ENCODE data around the gene DGKZ. TPM values are rescaled to one million over a fixed set of nuclear protein-coding genes. Genes with fewer than 3 reads are reported as not detected.

DGKZ gene
- total RNA-seq, 1 experiment from 2014 or later, result 59.3 TPM

GRCh38 chr11:46407635-46408034 lies 60.4 kb downstream of the DGKZ start:
- Mint-ChIP-seq H3K4me1 (ENCODE audit: low read depth, unreplicated experiment) (no peaks in the 10 kb centered on the region), H3K9me3 (ENCODE audit: unreplicated experiment) (no peaks in the 10 kb centered on the region), H3K36me3 (ENCODE audit: insufficient read depth, unreplicated experiment) (peaks cover 54% of the 10 kb centered on the region), H3K27me3 (ENCODE audit: insufficient read depth, unreplicated experiment) (no peaks in the 10 kb centered on the region), H3K4me3 (ENCODE audit: unreplicated experiment) (no peak overlapping the region), H3K27ac (ENCODE audit: unreplicated experiment) (no peak overlapping the region)
- DNase-seq, result no peak
- BruUV-seq (replicated peaks), result no TSS peak
- POLR2A ChIA-PET, result interaction anchor here (0.5 to 0.6 kb wide), 2 partner anchors 27 to 69 kb away, joined by 3 to 4 read pairs; no protein-coding TSS in a partner anchor
- no peaks in the 10 kb centered on the region for H3K27me3 ChIP-seq (replicated peaks; ENCODE audit: control insufficient read depth, insufficient read depth, low read length)
- intact Hi-C loops (cut with micrococcal nuclease; ENCODE audit: unreplicated experiment), result no loop called here
- H3K4me1 ChIP-seq, result no peaks in the 10 kb centered on the region
- no peak overlapping the region for H3K4me3 ChIP-seq (ENCODE audit: low read depth, low read length)
- CTCF ChIA-PET, result interaction anchor here (1.5 kb wide), 1 partner anchor 19 kb away, joined by 4 read pairs; no protein-coding TSS in a partner anchor
- no peaks in the 10 kb centered on the region for H3K9me3 ChIP-seq
- H3K36me3 ChIP-seq (ENCODE audit: control insufficient read depth, insufficient read depth, low read length), result peaks cover 6% of the 10 kb centered on the region; the same call in 1 of the 2 replicates
- TF ChIP-seq CTCF (IDR thresholded peaks at IDR 0.05; ENCODE audit: insufficient read depth in 1 of 2, low read depth in 1 of 2, low read length in 1 of 2, severe bottlenecking in 1 of 2, unreplicated experiment in 1 of 2), result no peak

- Mint-ChIP-seq H3K9me3 (ENCODE audit: unreplicated experiment) (no peaks in the 10 kb centered on the region), H3K27ac (ENCODE audit: unreplicated experiment) (no peak overlapping the region), H3K4me3 (ENCODE audit: unreplicated experiment) (no peak overlapping the region), H3K27me3 (ENCODE audit: insufficient read depth, unreplicated experiment) (no peaks in the 10 kb centered on the region), H3K4me1 (ENCODE audit: low read depth, unreplicated experiment) (no peaks in the 10 kb centered on the region), H3K36me3 (ENCODE audit: insufficient read depth, unreplicated experiment) (peaks cover 52% of the 10 kb centered on the region)
- no peaks in the 10 kb centered on the region for H3K9me3 ChIP-seq
- BruUV-seq (replicated peaks), result no TSS peak
- no peak for DNase-seq
- no peak overlapping the region for H3K4me3 ChIP-seq (ENCODE audit: low read depth, low read length)
- POLR2A ChIA-PET, result no interaction called here
- TF ChIP-seq CTCF (IDR thresholded peaks at IDR 0.05; ENCODE audit: insufficient read depth in 1 of 2, low read depth in 1 of 2, low read length in 1 of 2, severe bottlenecking in 1 of 2, unreplicated experiment in 1 of 2), result no peak
- CTCF ChIA-PET, result interaction anchor here (1.5 kb wide), 1 partner anchor 20 kb away, joined by 4 read pairs; no protein-coding TSS in a partner anchor
- intact Hi-C loops (cut with micrococcal nuclease; ENCODE audit: unreplicated experiment), result no loop called here
- no peaks in the 10 kb centered on the region for H3K4me1 ChIP-seq
- H3K36me3 ChIP-seq (ENCODE audit: control insufficient read depth, insufficient read depth, low read length), result peaks cover 4% of the 10 kb centered on the region; the same call in 1 of the 2 replicates
- H3K27me3 ChIP-seq (replicated peaks; ENCODE audit: control insufficient read depth, insufficient read depth, low read length), result no peaks in the 10 kb centered on the region
These were observed 61.2 kb downstream of the DGKZ start for GRCh38 chr11:46408407-46408986.

GRCh38 chr11:46410021-46410420 lies 62.8 kb downstream of the DGKZ start:
- no TSS peak for BruUV-seq (replicated peaks)
- H3K4me1 Mint-ChIP-seq (ENCODE audit: low read depth, unreplicated experiment), result no peaks in the 10 kb centered on the region
- peaks cover 51% of the 10 kb centered on the region for H3K36me3 Mint-ChIP-seq (ENCODE audit: insufficient read depth, unreplicated experiment)
- peak in 1 of 2 experiments; percentile 42 for TF ChIP-seq CTCF (IDR thresholded peaks at IDR 0.05; ENCODE audit: insufficient read depth in 1 of 2, low read depth in 1 of 2, low read length in 1 of 2, severe bottlenecking in 1 of 2, unreplicated experiment in 1 of 2)
- H3K9me3 Mint-ChIP-seq (ENCODE audit: unreplicated experiment), result no peaks in the 10 kb centered on the region
- intact Hi-C loops (cut with micrococcal nuclease; ENCODE audit: unreplicated experiment), result no loop called here
- POLR2A ChIA-PET, result no interaction called here
- 0 out of 2 replicates have a peak, but pooled peaks cover 6% of the 10 kb centered on the region for H3K4me1 ChIP-seq
- no peak overlapping the region for H3K4me3 Mint-ChIP-seq (ENCODE audit: unreplicated experiment)
- H3K27me3 ChIP-seq (replicated peaks; ENCODE audit: control insufficient read depth, insufficient read depth, low read length), result no peaks in the 10 kb centered on the region
- DNase-seq, result no peak
- no peaks in the 10 kb centered on the region for H3K9me3 ChIP-seq
- no peak overlapping the region for H3K27ac Mint-ChIP-seq (ENCODE audit: unreplicated experiment)
- H3K4me3 ChIP-seq (ENCODE audit: low read depth, low read length), result no peak overlapping the region
- H3K27me3 Mint-ChIP-seq (ENCODE audit: insufficient read depth, unreplicated experiment), result no peaks in the 10 kb centered on the region
- H3K36me3 ChIP-seq (ENCODE audit: control insufficient read depth, insufficient read depth, low read length), result peaks cover 5% of the 10 kb centered on the region
- CTCF ChIA-PET, result interaction anchor here (0.5 to 1.7 kb wide), 2 partner anchors 18 to 106 kb away, joined by 3 to 5 read pairs; no protein-coding TSS in a partner anchor
